H1 (cell line): ENCODE measurements around the gene HOXB4. TPM values are rescaled to one million over a fixed set of nuclear protein-coding genes. Genes with fewer than 3 reads are reported as not detected.

Experiments
- CBX5 ChIP-seq: fragments of 300-800, 300-1000 bp; sonication (generic); IDR thresholded peaks from 2 replicates; pipeline ENCODE4 v1.7.1; 2016; ENCODE audit warnings: antibody characterized with exemption, low read length, low read depth
- KDM4A ChIP-seq: IDR thresholded peaks from one replicate; pipeline ENCODE4 v1.7.1; 2012; ENCODE audit warnings: low read depth, mild to moderate bottlenecking, moderate library complexity, low read length, inconsistent platforms; ENCODE audit not compliant: severe bottlenecking
- POU5F1 ChIP-seq: IDR thresholded peaks from 2 replicates; pipeline ENCODE4 v1.6.1; 2011; ENCODE audit warnings: low read depth, mild to moderate bottlenecking, low read length, moderate library complexity
- RNF2 ChIP-seq: fragments of 200-900, 300-1000 bp; sonication (generic); IDR thresholded peaks from 2 replicates; pipeline ENCODE4 v1.7.1; 2016; ENCODE audit warnings: borderline replicate concordance, low read depth, mild to moderate bottlenecking, antibody characterized with exemption, low read length; ENCODE audit not compliant: poor library complexity, severe bottlenecking; ENCODE audit errors: missing control alignments
- SP2 ChIP-seq: IDR thresholded peaks from 2 replicates; pipeline ENCODE4 v1.6.1; 2012; ENCODE audit warnings: mild to moderate bottlenecking, low read length, inconsistent platforms
- SUZ12 ChIP-seq: fragments of 200-600 bp; sonication (generic); IDR thresholded peaks from 2 replicates; pipeline ENCODE4 v1.6.1; 2012; ENCODE audit warnings: mild to moderate bottlenecking, inconsistent platforms, low read length, moderate library complexity, mixed read lengths
- polyA plus RNA-seq, 7 experiments: library from polyadenylated mRNA; depleted of rRNA in 3 of 7; stranded (reverse) in 5 of 7; unstranded in 2 of 7; fragments of >200 nt in 5 of 7; fragments of 200-250 nt in 2 of 7; gene quantifications; 1 replicate in 5 of 7; 2 replicates in 1 of 7; 4 replicates in 1 of 7; pipeline versions ENCODE4 v1.2.1 to v1.2.3, GENCODE V29; 2011 to 2013; ENCODE audit warnings: missing spikeins in 2 of 7, mixed read lengths in 2 of 7
- total RNA-seq: library from RNA; stranded (reverse); fragmentation: NEBNext Ultra II Directional; extraction: Animal tissue kit (Norgen Biotek cat#: 25700); gene quantifications from 2 replicates; pipeline ENCODE4 v1.2.1, GENCODE V29; 2021

Gene HOXB4
- total and polyA plus RNA-seq, 2 of the 8 experiments (the other 6 are each of a cell fraction or from before 2014, with no cell fraction given): not detected

DNA sequence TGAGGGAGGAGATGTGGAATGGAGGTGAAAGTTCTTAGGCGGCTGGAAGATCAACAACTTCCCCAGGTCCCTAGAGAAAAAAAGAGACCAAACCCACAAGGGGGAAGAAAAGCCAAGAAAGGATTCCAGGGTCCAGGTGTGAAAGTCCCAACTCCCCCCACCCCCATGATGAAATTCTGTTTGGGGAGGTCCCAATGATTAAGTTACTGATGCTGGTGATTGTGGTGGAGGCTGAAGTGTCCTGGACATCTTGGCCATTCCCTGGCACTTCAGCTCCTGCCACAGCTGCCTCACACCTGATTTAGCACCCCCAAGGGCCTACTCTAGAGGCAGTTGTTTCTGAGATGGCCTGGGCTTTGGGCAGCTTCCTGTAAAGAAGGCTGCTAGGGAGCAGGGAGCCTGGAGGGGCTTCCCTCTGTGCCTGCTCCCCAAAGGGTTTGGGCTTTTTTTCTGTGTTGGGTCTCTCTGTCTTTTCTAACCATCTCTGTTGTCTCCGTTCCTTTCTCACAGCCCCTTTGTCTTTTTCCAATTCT lies 13.1 kb downstream of the HOXB4 start (continued):
- TF ChIP-seq POU5F1 (no peak), KDM4A (no peak), SP2 (no peak), CBX5 (no peak), RNF2 (peak; percentile 78), SUZ12 (peak; percentile 92; the same call in 1 of the 2 replicates)
